SH-SY5Y (cell line): ENCODE measurements around the gene POR.

Experiments
- GATA2 ChIP-seq: IDR thresholded peaks from 2 replicates; pipeline ENCODE4 v1.6.1; 2011; ENCODE audit warnings: mild to moderate bottlenecking, low read depth, low read length
- GATA3 ChIP-seq: IDR thresholded peaks from 2 replicates; pipeline ENCODE4 v1.6.1; 2011; ENCODE audit warnings: low read depth, mild to moderate bottlenecking, low read length, moderate library complexity

Gene POR

DNA sequence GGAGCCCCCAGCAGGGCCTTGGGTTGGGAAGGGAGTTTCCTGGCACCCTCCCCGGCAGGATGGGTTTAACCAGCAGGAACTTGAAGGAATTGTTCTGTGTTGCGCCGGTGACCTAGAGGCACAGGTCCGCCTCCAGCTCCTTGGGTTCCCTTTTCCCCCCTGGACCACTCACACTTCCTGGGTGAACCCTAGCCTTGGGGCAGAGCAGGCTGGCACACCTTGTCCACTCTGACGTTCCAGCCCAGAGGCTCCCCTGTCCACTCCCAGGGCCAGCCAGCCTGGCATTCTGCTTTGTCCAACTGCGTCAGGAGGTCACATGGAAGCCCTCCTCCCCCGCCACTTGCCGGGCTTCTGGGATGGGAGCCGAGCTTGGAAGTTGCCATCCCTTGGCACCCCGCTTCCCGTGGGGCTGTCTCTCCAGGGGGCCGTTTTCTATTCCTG, 53.6 kb downstream of the POR start:
- TF ChIP-seq GATA3 = no peak
- no peak for TF ChIP-seq GATA2

DNA sequence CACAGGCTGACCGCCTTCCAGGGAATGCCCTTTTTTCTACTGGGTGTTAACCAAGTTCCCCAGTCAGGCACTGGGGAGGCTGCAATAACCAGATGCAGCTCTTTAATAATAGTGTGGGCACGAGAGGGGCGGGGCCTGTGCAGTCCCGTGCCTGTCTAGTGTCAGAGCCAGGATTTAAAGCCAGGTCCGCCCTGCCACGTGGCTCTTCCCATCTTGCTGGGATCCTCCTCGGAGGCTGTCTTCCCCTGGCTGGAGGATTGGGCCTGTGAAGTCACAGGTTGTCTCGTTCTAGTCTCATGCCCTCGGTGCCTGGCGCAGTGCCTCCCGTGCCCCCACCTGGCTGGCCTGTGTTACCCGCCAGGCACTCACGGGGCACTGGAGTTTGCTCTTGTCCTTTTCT, 54.2 kb downstream of the POR start:
- no peak for TF ChIP-seq GATA2
- no peak for TF ChIP-seq GATA3

DNA sequence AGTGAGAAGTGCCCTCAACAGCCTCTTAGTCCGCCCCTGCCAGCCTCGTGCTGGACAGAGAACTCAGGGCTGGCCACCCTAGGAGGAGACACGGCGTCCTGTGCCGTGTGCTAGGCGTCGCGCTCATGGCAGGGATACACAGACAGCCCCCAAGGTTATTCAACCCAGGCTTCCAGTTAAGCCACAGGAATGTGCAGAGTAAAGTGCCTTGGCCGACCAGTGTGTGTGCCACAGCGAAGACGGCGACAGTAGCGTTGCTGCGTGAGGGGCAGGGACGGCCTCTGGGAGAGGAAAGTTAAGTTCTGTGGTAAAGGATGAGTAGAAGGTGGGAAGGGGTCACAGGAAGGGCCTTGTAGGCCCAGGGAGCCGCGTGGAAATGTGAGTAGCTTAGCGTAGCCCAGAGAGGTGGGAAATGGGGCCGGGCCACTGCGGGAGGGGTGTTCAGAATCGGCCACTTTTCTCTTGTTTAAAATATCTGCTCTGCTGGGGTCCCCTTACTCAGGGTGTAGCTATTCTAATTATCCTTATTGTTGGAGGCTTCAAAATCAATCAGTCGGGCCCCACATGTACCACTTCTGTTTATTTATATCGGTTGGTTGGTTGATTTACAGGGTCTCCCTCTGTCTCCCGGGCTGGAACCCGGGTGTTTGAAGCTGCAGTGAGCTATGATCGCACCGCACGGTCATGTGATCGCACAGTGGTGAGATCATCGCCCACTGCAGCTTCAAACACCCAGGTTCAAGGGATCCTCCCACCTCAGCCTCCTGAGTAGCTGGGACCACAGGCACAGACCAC, 54.9 kb downstream of the POR start:
- TF ChIP-seq GATA3 = no peak
- TF ChIP-seq GATA2 = no peak

DNA sequence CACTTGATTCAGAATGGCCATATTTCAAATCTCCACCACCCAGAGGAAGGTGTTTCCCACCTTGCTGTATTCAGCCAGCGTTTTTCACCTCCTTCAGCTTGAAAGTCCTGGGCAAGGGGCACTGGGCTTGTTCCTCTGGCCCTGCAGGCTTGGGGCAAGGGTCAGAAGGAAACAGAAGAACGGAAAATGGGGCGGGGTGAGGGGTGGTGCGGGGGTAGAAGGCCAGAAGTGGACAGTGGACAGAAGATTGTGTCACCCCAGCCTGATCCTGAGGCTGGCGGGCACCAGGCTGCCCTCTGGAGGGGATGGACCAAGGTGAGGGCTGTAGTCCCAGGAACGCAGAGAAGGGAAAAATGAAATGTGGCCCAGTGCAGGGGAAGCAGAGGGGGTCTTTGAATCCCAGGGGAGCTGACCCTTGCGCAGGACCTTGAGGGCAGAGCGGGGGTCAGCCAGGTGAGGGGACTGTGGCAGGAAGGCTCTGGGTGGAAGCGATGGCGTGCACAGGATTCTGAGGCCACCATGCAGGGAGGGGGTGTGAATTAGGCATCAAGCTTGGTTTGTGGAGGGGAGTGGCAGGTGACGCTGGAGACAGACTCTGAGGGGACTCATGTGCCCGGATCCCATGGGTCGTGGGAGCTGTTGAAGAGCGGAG, 56.5 kb downstream of the POR start:
- no peak for TF ChIP-seq GATA3
- no peak for TF ChIP-seq GATA2

DNA sequence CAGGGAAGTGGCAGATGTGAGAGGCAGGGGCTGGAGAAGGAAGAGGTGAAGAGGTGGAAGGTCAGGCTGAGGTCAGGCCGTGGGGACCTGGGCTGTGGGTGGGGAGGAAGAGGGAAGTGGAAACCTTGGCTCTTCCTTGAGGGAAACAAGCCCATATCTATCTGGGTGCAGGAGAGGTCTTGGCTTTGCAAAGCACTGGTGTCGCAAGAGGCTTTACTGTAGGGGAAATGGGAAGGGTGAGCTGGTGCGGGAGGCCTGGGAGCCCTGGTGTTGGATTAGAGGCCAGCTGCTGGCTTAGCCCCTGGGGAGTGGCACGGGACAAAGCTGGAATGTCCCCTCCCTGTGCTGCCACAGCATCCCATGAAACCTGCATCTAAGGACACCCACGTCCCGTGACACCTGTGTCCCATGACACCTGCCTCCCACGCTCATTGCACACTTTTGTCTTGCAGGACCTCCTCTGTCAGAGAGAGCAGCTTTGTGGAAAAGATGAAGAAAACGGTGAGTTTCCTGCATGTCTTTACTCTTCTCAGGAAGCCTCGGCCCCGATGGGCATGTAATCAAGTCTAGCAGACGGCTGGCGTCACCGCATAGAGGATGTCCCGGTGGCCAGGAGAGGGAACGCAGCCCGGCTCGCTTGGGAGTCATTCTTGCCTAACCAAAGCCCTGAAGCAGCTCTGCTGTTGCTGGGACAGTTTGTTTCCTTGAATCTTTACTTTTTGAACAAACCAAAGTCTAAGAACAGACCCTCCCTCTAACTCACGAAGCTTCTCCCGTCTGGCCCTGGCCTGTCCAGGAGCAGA, 57.2 kb downstream of the POR start:
- no peak for TF ChIP-seq GATA2
- TF ChIP-seq GATA3 = no peak

DNA sequence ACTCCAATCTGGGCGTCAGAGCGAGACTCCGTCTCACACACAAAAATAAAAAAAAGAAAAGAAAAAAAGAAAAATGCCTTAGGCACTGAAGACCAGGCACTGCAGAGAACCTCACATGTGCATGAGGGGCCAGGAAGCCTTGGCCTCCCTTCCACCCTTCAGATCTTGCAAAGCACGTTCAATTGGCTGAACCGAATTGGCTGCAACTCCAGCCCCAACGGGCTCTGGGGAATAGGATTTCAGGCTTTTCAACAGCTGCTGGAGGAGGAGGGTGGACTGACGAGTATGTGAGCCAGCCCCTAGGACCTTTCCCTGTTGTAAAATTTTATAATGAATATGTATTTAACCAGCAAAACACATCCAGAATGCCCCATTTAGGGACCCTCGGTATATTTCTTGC, 62.8 kb downstream of the POR start:
- TF ChIP-seq GATA2 (no peak), GATA3 (no peak)

DNA sequence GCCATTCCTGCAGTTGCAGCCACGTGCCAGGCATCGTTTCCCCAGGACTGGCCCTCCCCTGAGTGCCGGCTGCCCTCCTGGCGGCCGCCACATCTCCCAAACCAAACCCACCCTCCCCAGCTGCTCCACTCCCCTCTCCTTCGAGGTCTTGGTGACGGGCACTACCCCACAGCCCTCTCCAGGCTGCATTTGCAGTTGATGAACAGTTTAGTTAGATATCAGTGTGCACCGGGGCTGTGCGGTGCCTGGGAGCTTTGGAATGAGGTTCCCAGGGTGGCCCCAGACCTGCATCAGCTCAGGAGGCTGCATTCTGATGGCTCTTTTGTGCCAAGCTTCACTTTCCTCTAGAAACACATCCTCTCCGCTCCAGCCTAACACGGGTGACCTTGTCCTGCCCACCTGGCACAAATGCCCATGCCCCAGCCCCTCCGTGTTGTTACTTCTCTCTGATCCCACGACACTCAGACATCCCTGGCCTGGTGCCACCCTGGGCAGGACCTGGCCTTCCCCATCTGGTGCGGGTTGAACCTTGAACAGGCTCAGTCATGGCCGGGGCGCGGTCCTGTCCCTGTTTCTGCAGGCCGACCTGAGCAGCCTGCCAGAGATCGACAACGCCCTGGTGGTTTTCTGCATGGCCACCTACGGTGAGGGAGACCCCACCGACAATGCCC, 64.9 kb downstream of the POR start:
- TF ChIP-seq GATA2 = no peak
- TF ChIP-seq GATA3 = no peak

DNA sequence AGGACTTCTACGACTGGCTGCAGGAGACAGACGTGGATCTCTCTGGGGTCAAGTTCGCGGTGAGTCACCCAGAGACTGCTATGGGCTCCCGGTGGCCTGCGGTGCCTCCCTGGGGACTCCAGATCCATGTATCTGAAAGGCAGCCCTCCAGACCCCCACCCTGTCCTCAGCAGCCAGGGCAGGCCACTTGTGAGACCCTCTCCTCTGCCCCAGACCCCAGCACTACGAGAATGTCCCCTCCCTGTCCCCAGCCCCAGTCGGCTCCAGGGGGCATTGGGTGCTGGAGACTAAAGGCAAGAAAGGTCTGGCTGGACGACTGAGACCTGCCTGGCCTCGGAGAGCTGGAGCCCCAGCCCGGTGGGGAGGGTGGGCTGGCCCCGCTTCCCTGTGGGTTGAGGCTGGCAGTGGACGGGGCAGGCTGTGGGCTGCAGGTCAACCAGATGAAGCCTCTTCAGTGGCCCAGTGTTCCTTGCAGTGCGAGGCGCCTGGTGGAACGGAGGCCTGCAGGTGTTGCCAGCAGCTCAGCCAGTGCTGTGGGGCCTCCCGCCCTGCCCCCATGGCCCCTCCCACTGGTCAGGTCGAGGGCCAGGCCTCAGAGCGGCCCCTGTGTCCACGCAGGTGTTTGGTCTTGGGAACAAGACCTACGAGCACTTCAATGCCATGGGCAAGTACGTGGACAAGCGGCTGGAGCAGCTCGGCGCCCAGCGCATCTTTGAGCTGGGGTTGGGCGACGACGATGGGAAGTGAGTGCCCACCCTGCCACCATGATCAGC, 65.7 kb downstream of the POR start:
- no peak for TF ChIP-seq GATA2
- no peak for TF ChIP-seq GATA3

DNA sequence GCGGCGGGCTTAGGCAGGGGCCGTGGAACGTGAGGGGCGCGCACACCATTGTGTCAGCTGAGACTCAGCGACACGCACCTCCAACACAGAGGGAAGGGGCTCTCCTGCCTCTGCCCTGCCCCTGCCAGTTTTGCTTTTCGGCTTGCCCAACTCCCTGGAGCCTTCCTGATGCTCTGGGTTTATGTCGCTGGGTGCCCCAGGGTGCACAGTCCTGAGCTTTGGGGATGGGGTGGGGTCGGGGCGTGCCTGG, 66.2 kb downstream of the POR start:
- TF ChIP-seq GATA2 (no peak), GATA3 (no peak)

DNA sequence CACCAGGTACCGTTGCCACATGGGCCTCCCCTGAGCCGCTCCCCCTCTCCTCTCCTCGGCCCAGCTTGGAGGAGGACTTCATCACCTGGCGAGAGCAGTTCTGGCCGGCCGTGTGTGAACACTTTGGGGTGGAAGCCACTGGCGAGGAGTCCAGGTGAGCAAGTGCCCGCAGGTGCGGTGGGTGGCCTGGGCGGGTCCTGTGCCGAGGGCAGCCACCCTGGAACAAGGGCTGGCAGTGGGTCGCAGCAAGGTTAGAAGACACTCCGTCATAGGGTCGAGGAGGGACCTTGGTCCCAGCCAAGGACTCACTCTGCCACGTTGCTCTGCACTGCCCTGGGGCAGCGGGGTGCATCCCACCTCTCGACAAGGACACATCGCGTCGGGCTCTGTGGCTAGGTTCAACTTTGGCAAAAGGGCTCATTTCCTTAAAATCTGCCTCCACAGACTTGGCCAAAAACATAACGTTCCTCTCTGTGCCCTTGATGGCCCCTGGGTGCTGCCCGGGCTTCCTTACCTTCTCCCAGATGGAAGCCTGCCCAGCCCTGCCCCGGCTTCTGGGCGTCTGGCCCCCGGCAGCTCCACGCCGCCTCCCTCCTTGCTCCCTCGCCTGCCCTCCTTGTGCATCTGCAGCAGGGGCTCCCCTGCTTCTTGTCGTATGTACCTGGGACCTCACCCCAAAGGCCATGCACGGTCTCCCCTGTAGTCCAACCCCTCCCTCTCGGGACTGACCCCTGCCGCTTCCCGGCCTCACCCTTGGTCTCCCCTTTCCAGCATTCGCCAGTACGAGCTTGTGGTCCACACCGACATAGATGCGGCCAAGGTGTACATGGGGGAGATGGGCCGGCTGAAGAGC, 66.7 kb downstream of the POR start:
- TF ChIP-seq GATA2 (no peak), GATA3 (no peak)

DNA sequence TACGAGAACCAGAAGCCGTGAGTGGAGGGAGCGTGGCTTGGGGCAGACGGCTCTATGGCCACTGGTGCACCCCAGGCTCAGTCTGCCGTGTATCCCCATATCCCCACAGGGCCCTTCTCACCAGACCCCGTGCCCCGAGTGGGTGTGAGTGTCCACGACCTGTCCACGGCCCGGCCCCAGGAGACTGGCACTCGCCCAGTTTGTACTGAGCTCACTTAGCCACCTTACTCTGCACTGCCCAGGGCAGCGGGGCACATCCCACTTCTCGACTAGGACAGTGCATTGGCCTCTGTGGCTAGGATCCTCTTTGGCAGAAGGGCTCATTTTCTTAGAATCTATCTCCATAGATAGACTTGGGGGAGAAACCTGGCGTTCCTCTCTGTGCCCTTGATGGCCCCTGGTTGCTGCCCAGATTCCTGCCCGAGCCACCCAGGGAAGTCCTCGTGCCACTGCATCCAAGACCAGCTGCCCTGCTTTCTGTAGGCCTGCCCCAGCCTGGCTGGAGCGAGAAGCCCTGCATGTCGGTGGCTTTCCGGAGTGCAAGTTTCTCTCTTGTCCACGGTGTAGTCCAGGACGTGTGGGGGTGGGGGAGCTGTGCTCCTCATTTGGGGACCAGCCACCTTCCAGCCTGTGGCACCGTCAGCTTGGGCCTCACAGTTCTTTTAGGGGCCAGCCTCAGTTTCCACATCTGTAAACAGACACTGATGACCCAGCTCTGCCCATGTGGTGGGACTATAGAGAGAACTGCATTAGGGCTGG, 67.5 kb downstream of the POR start:
- TF ChIP-seq GATA3 = no peak
- TF ChIP-seq GATA2 = no peak

DNA sequence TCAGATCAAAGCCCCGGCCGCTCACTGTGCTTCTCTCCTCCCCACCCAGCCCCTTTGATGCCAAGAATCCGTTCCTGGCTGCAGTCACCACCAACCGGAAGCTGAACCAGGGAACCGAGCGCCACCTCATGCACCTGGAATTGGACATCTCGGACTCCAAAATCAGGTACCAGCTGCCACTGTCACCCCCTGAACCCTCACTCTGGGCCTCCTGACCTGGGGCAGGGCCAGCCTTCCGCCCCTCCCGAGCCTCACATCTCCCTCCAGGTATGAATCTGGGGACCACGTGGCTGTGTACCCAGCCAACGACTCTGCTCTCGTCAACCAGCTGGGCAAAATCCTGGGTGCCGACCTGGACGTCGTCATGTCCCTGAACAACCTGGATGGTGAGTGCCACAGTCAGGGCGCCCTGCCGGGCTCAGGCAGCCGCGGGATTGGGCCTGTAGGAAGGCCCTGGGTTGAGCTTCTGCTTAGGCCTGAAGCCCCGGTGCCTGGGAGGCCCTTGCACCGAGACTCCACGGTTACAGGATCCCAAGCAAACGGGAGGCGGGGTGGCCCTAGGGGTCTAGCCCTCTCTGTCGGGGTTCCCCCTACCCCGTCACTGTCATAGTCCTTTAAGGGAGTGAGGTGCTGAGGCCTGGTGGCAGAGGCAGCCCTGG, 68.6 kb downstream of the POR start:
- TF ChIP-seq GATA3 = no peak
- TF ChIP-seq GATA2 = no peak
